B cell (primary cell): Measurements from ENCODE around the gene SENP1. TPM values are rescaled to one million over a fixed set of nuclear protein-coding genes. Genes with fewer than 3 reads are reported as not detected.

Experiments
- ATAC-seq: fragments of 200-7000 bp; cut with Tn5 transposase; one replicate; pipeline ENCODE4 v1.10.0; 2021; ENCODE audit warnings: low read depth, mild to moderate bottlenecking, moderate number of reproducible peaks, moderate library complexity
- CTCF ChIA-PET: fragments of 350-600 bp; sonication (Branson Sonifier 250); formaldehyde crosslinking; loops from one replicate; lab custom pipeline; 2021; ENCODE audit warnings: antibody characterized with exemption, inconsistent platforms; lab: Charles Lee
- POLR2A ChIA-PET: fragments of 350-600 bp; sonication (Branson Sonifier 250); formaldehyde crosslinking; loops from one replicate; lab custom pipeline; 2021; ENCODE audit warnings: antibody characterized with exemption; lab: Charles Lee
- DNase-seq: peaks from one replicate; pipeline ENCODE4 v3.0.0; 2013
- H2AFZ ChIP-seq: 2 replicates; pipeline ENCODE4 v1.6.1; 2012; ENCODE audit warnings: mild to moderate bottlenecking, low read depth, low read length; ENCODE audit not compliant: insufficient read depth, poor library complexity, severe bottlenecking
- H3K27ac ChIP-seq, 2 donors: 1 replicate in 1 of 2; 2 replicates in 1 of 2; pipeline ENCODE4 v1.5.1; 2012 to 2013; ENCODE audit warnings: low read length in 2 of 2, mild to moderate bottlenecking in 2 of 2, moderate library complexity in 1 of 2
- H3K27me3 ChIP-seq, 4 experiments: fragments of 200-600 bp in 1 of 4; sonication (generic) in 1 of 4; replicated peaks in 1 of 4; 1 replicate in 2 of 4; 2 replicates in 2 of 4; pipeline versions ENCODE4 v1.6.1 to v1.7.0; 2013 to 2016; ENCODE audit warnings: low read length in 3 of 4, mild to moderate bottlenecking in 2 of 4, mixed read lengths in 1 of 4, moderate library complexity in 1 of 4; ENCODE audit not compliant: insufficient read depth in 4 of 4, control insufficient read depth in 3 of 4; ENCODE audit errors: control extremely low read depth in 1 of 4
- H3K36me3 ChIP-seq, 2 experiments: replicated peaks in 1 of 2; 1 replicate in 1 of 2; 2 replicates in 1 of 2; pipeline versions ENCODE4 v1.6.1 to v1.7.1; 2013; ENCODE audit warnings: low read length in 1 of 2; ENCODE audit not compliant: insufficient read depth in 2 of 2, control insufficient read depth in 1 of 2; ENCODE audit errors: control extremely low read depth in 1 of 2, extremely low read depth in 1 of 2
- H3K4me1 ChIP-seq, 2 donors: fragments of 200-600 bp in 1 of 2; sonication (generic) in 1 of 2; 1 replicate in 1 of 2; 2 replicates in 1 of 2; pipeline versions ENCODE4 v1.5.1 to v1.6.1; 2013 to 2017; ENCODE audit warnings: low read length in 2 of 2; ENCODE audit not compliant: control insufficient read depth in 2 of 2, insufficient read depth in 2 of 2
- H3K4me2 ChIP-seq: replicated peaks from 2 replicates; pipeline ENCODE3; 2012; ENCODE audit warnings: mild to moderate bottlenecking, low read depth, low read length; ENCODE audit not compliant: poor library complexity, severe bottlenecking
- H3K4me3 ChIP-seq, 5 experiments: fragments of 200-600 bp in 1 of 5; sonication (generic) in 1 of 5; 1 replicate in 3 of 5; 2 replicates in 2 of 5; pipeline versions ENCODE4 v1.5.1 to v1.7.0; 2011 to 2016; ENCODE audit warnings: low read length in 4 of 5, mild to moderate bottlenecking in 4 of 5, low read depth in 2 of 5, control low read depth in 1 of 5, moderate library complexity in 1 of 5; ENCODE audit not compliant: insufficient read depth in 1 of 5; ENCODE audit errors: control extremely low read depth in 1 of 5, extremely low read depth in 1 of 5
- H3K79me2 ChIP-seq: fragments of 200-600 bp; sonication (generic); one replicate; pipeline ENCODE4 v1.6.0; 2016; ENCODE audit warnings: low read length; ENCODE audit not compliant: control insufficient read depth, insufficient read depth
- H3K9ac ChIP-seq: fragments of 200-600 bp; sonication (generic); 2 replicates; pipeline ENCODE4 v1.6.1; 2017; ENCODE audit warnings: mild to moderate bottlenecking, low read length, moderate library complexity
- H3K9me3 ChIP-seq, 3 donors: one replicate each; pipeline versions ENCODE4 v1.6.1 to v1.7.1; 2013; ENCODE audit warnings: low read length in 2 of 3; ENCODE audit not compliant: control insufficient read depth in 2 of 3, insufficient read depth in 1 of 3; ENCODE audit errors: control extremely low read depth in 1 of 3
- H4K20me1 ChIP-seq: 2 replicates; pipeline ENCODE4 v1.6.0; 2012; ENCODE audit warnings: mild to moderate bottlenecking, low read length; ENCODE audit not compliant: insufficient read depth, control insufficient read depth, poor library complexity, severe bottlenecking
- H3K27ac Mint-ChIP-seq: one replicate; pipeline ENCODE4 v1.8.0; 2021; ENCODE audit warnings: mixed read lengths
- H3K27me3 Mint-ChIP-seq: one replicate; pipeline ENCODE4 v1.8.0; 2021; ENCODE audit warnings: mixed read lengths
- H3K4me1 Mint-ChIP-seq: one replicate; pipeline ENCODE4 v1.8.0; 2021; ENCODE audit warnings: mixed read lengths
- H3K4me3 Mint-ChIP-seq: one replicate; pipeline ENCODE4 v1.8.0; 2021; ENCODE audit warnings: mixed read lengths
- H3K9me3 Mint-ChIP-seq: one replicate; pipeline ENCODE4 v1.8.0; 2022; ENCODE audit warnings: mixed read lengths; ENCODE audit not compliant: insufficient read depth
- EZH2 ChIP-seq: IDR thresholded peaks from 2 replicates; pipeline ENCODE4 v1.6.1; 2012; ENCODE audit warnings: borderline replicate concordance, low read depth, mild to moderate bottlenecking, moderate library complexity, low read length; ENCODE audit not compliant: insufficient read depth, poor library complexity, severe bottlenecking
- WGBS: methylation state at CpG from one replicate; pipeline ENCODE4 v1.1.5; 2013; ENCODE audit warnings: missing lambda C conversion rate; ENCODE audit not compliant: insufficient coverage; 5-methylcytosine and 5-hydroxymethylcytosine counted together
- intact Hi-C: fragments of 100-400 bp; cut with micrococcal nuclease; formaldehyde crosslinking; loops from one replicate; pipeline ENCODE4 v1.10.0; 2022
- polyA plus RNA-seq: library from polyadenylated mRNA; depleted of rRNA; stranded (reverse); fragments of >200 nt; gene quantifications from 2 replicates; pipeline ENCODE4 v1.2.3, GENCODE V29; 2012
- total RNA-seq, 2 donors: library from RNA; stranded (reverse); fragments of 120-200 nt in 1 of 2; gene quantifications; 1 replicate in 1 of 2; 2 replicates in 1 of 2; pipeline versions ENCODE4 v1.2.3 to v1.2.4, GENCODE V29; 2013 to 2022
- TF ChIP-seq, protein P1 (sequence below): fragments of 200-600 bp; IDR thresholded peaks from one replicate; pipeline ENCODE4 v1.8.0; 2022; ENCODE audit warnings: antibody characterized with exemption, mild to moderate bottlenecking

SENP1 gene
- total and polyA plus RNA-seq, 2 donors (not counting 1 experiment from before 2014, with no cell fraction given): 7.3 to 44.8 TPM

- intact Hi-C loops: no loop called here
- WGBS: 77% methylated on average over 15 of the region's 18 CpGs
- Histone ChIP-seq H3K27ac (no peak overlapping the region), H2AFZ (no peak overlapping the region), H4K20me1 (no peaks in the 10 kb centered on the region), H3K4me3 (no peak overlapping the region), H3K4me1 (peaks cover 5 to 9% of the 10 kb centered on the region in 2 donors), H3K9ac (no peak overlapping the region), H3K9me3 (no peaks in the 10 kb centered on the region), H3K4me2 (no peak overlapping the region), H3K36me3 (no peaks in the 10 kb centered on the region), H3K27me3 (peaks cover 0 to 2% (median 0%) of the 10 kb centered on the region in 4 experiments), H3K79me2 (no peaks in the 10 kb centered on the region)
- CTCF ChIA-PET: no interaction called here
- POLR2A ChIA-PET: no interaction called here
- Mint-ChIP-seq H3K4me1 (peaks cover 10% of the 10 kb centered on the region), H3K27ac (no peak overlapping the region), H3K4me3 (no peak overlapping the region), H3K27me3 (peaks cover 4% of the 10 kb centered on the region), H3K9me3 (no peaks in the 10 kb centered on the region)
- TF ChIP-seq EZH2: no peak
- TF ChIP-seq, protein P1, sequence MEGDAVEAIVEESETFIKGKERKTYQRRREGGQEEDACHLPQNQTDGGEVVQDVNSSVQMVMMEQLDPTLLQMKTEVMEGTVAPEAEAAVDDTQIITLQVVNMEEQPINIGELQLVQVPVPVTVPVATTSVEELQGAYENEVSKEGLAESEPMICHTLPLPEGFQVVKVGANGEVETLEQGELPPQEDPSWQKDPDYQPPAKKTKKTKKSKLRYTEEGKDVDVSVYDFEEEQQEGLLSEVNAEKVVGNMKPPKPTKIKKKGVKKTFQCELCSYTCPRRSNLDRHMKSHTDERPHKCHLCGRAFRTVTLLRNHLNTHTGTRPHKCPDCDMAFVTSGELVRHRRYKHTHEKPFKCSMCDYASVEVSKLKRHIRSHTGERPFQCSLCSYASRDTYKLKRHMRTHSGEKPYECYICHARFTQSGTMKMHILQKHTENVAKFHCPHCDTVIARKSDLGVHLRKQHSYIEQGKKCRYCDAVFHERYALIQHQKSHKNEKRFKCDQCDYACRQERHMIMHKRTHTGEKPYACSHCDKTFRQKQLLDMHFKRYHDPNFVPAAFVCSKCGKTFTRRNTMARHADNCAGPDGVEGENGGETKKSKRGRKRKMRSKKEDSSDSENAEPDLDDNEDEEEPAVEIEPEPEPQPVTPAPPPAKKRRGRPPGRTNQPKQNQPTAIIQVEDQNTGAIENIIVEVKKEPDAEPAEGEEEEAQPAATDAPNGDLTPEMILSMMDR: no peak
- ATAC-seq (no peak), DNase-seq (no peak)
These were observed 78.5 kb downstream of the SENP1 start for GRCh38 chr12:48027183-48028002.
